ENCODE data around the gene LRRC26. TPM values are rescaled to one million over a fixed set of nuclear protein-coding genes. Genes with fewer than 3 reads are reported as not detected.

Gene LRRC26
- total RNA-seq, 2 donors from 2014 or later, result not detected

DNA sequence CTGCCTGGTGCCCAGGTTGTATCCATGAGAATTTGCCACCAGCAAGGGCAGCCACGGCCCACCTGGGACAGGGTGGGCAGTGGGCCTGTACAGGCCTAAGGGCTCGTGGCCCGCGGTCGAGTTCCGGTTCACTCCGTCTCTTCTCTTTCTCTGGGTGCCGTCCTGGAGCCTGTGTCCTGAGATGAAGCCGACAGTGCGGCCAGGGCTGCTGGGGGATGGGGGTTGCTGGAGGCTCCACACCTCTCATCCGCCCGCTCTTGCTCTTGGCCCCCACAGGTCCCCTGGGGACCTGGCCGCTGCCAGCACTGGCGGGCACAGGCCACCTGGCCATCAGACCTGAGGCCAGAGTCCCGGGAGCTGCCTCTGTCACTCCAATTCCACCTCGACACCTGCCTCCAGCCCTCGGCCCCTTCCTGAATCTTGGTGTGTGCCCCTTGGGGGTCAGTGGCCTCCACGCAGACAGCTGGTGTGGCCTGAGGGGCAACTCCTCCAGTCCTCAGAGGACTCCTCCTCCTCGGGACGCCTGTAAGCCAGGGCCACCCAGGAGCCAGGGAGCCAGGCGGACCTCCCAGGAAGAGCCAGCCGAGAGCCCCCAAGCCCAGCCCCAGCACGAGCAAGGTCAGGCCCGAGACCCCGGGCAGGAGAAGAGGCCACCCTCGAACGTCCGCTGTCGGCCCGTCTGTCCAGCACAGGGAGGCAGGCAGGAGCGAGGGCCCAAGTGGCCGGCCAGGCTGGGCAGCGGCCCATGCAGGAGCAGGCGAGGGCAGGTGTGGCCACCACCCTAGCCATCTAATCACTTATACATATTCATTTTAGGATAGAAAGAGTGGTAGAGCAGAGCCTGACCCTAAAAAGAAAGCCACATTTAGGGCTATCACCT, 5.2 kb downstream of the LRRC26 start:
- Histone ChIP-seq H3K27me3 (replicated peaks; ENCODE audit: insufficient read depth) (peaks cover 36% of the 10 kb centered on the region), H3K4me1 (ENCODE audit: control insufficient read depth in 1 of 2, low read depth in 2 of 2) (peaks cover 13 to 33% of the 10 kb centered on the region in 2 donors)

DNA sequence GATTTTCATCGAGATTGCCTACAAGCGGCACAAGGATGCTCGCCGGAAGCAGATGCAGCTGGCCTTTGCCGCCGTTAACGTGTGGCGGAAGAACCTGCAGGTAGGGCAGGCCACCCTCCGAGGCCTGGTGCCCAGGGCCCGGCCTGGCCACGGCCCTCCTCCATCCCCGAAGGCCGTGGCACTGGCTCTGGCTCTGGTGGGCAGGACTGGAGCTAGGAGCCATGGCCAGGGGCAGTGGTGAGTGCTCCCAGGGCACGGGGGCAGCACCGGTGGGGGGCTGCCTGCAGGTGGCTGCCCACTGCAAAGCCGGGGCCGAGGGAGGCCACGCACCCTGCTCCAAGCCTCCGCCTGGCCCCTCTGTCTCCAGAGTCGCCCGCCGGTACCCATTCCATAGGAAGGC, 6.0 kb downstream of the LRRC26 start:
- no peaks in the 10 kb centered on the region for H3K36me3 ChIP-seq
- H3K4me1 ChIP-seq (ENCODE audit: control insufficient read depth in 1 of 2, low read depth in 2 of 2), result peaks cover 7 to 25% of the 10 kb centered on the region in 2 donors
- H3K27me3 ChIP-seq (replicated peaks; ENCODE audit: insufficient read depth), result peaks cover 36% of the 10 kb centered on the region
- no peaks in the 10 kb centered on the region for H3K9me3 ChIP-seq
- ATAC-seq (ENCODE audit: insufficient number of reproducible peaks, low FRiP score, low read depth) (no peak), DNase-seq (ENCODE audit: low spot score) (no peak)
- H3K4me3 ChIP-seq, result no peak overlapping the region
- H3K27ac ChIP-seq, result no peak overlapping the region
- TF ChIP-seq, protein P1, sequence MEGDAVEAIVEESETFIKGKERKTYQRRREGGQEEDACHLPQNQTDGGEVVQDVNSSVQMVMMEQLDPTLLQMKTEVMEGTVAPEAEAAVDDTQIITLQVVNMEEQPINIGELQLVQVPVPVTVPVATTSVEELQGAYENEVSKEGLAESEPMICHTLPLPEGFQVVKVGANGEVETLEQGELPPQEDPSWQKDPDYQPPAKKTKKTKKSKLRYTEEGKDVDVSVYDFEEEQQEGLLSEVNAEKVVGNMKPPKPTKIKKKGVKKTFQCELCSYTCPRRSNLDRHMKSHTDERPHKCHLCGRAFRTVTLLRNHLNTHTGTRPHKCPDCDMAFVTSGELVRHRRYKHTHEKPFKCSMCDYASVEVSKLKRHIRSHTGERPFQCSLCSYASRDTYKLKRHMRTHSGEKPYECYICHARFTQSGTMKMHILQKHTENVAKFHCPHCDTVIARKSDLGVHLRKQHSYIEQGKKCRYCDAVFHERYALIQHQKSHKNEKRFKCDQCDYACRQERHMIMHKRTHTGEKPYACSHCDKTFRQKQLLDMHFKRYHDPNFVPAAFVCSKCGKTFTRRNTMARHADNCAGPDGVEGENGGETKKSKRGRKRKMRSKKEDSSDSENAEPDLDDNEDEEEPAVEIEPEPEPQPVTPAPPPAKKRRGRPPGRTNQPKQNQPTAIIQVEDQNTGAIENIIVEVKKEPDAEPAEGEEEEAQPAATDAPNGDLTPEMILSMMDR (IDR thresholded peaks at IDR 0.05), result no peak

More for the DNA sequence above, 5.2 kb downstream of the LRRC26 start:
- Histone ChIP-seq H3K4me3 (no peak overlapping the region), H3K27ac (no peak overlapping the region), H3K36me3 (no peaks in the 10 kb centered on the region), H3K9me3 (no peaks in the 10 kb centered on the region)
- TF ChIP-seq, protein P1 (IDR thresholded peaks at IDR 0.05), result no peak
- ATAC-seq (ENCODE audit: insufficient number of reproducible peaks, low FRiP score, low read depth) (no peak), DNase-seq (ENCODE audit: low spot score) (no peak)

DNA sequence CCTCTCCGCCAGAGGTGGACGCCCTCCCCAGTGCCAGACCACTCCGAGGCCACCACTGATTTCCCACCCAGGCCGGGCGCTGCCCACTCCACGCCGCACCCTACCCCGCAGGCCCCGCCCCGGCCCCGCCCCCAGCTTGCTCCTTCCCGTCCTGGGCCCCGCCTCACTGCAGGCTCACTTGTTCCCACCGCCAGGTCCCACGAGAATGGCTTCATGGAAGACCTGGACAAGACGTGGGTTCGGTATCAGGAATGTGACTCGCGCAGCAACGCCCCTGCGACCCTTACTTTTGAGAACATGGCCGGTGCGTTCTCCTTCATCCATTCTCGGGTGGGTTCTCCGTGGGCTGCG, 6.5 kb downstream of the LRRC26 start:
- DNase-seq (ENCODE audit: low spot score), result no peak
- ATAC-seq (ENCODE audit: insufficient number of reproducible peaks, low FRiP score, low read depth), result no peak
- Histone ChIP-seq H3K36me3 (no peaks in the 10 kb centered on the region), H3K4me1 (ENCODE audit: control insufficient read depth in 1 of 2, low read depth in 2 of 2) (peaks cover 7 to 21% of the 10 kb centered on the region in 2 donors), H3K27me3 (replicated peaks; ENCODE audit: insufficient read depth) (peaks cover 36% of the 10 kb centered on the region), H3K27ac (no peak overlapping the region), H3K9me3 (no peaks in the 10 kb centered on the region), H3K4me3 (peak overlapping the region; percentile 52)
- TF ChIP-seq, protein P1 (IDR thresholded peaks at IDR 0.05), result no peak

DNA sequence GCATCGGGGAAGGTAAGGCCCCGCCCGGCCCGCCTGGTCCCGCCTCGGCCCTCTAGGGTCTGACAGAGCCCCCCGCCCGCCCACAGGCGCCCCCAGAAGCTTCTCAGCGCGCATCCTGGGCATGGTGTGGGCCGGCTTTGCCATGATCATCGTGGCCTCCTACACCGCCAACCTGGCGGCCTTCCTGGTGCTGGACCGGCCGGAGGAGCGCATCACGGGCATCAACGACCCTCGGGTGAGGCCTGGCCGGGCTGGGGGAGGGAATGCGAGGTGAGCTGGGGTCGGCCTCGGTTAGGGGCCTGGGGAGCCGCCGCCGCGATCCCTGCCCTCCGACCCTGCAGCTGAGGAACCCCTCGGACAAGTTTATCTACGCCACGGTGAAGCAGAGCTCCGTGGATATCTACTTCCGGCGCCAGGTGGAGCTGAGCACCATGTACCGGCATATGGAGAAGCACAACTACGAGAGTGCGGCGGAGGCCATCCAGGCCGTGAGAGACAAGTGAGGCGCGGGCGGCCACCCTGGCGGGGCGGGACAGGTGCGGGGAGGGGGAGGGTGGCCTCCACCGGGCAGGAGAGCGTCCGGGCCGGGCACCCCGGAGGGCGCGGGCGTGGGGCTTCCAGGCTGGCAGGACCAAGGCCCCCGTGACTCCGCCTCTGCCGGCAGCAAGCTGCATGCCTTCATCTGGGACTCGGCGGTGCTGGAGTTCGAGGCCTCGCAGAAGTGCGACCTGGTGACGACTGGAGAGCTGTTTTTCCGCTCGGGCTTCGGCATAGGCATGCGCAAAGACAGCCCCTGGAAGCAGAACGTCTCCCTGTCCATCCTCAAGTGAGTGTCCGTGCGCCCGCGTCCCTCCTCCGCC, 7.1 kb downstream of the LRRC26 start:
- TF ChIP-seq, protein P1 (IDR thresholded peaks at IDR 0.05), result no peak
- Histone ChIP-seq H3K36me3 (no peaks in the 10 kb centered on the region), H3K27ac (no peak overlapping the region), H3K4me1 (ENCODE audit: control insufficient read depth in 1 of 2, low read depth in 2 of 2) (peaks cover 7 to 16% of the 10 kb centered on the region in 2 donors), H3K27me3 (replicated peaks; ENCODE audit: insufficient read depth) (peaks cover 36% of the 10 kb centered on the region), H3K9me3 (no peaks in the 10 kb centered on the region), H3K4me3 (peak overlapping the region; percentile 52)
- no peak for ATAC-seq (ENCODE audit: insufficient number of reproducible peaks, low FRiP score, low read depth)
- no peak for DNase-seq (ENCODE audit: low spot score)

Measured in thoracic aorta (tissue), 2 donors.